SK-N-MC (cell line): ENCODE results near the gene KIRREL2.

Experiments used
- EZH2 ChIP-seq: fragments of 200-600 bp; sonication (generic); IDR thresholded peaks from one replicate; pipeline ENCODE4 v1.6.1; 2017; ENCODE audit warnings: antibody characterized with exemption
- FOXP2 ChIP-seq: optimal IDR thresholded peaks from 2 replicates; pipeline ENCODE3; 2011; ENCODE audit warnings: mild to moderate bottlenecking, moderate library complexity; ENCODE audit not compliant: insufficient read depth; ENCODE audit errors: extremely low read length, control extremely low read depth
- POLR2AphosphoS5 ChIP-seq: IDR thresholded peaks from 2 replicates; pipeline ENCODE4 v1.6.1; 2012; ENCODE audit warnings: mild to moderate bottlenecking, low read depth, low read length, borderline replicate concordance

DNA sequence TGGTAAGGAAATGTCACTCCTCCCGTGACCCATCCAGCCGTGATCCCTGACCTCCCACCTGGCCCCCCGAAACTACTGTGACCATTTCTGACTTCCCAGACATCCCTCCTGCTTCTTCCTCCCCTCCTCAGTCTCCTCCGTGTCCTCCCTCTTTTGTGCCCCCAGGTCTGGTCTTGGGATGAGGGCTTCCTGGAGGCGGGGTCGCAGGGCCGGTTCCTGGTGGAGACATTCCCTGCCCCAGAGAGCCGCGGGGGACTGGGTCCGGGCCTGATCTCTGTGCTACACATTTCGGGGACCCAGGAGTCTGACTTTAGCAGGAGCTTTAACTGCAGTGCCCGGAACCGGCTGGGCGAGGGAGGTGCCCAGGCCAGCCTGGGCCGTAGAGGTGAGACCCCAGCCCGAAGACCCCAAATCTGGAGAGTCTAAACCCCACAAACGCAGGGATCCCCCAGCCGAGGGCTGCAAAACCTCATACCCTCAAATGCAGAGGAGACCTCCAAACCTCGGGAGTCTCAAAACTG, 5.0 kb downstream of the KIRREL2 start:
- TF ChIP-seq POLR2AphosphoS5 (no peak), EZH2 (no peak), FOXP2 (no peak)
